Measurements from ENCODE around the gene FUT7. TPM values are rescaled to one million over a fixed set of nuclear protein-coding genes. Genes with fewer than 3 reads are reported as not detected.

Gene FUT7
- total and polyA plus RNA-seq, 2 of the 8 experiments (the other 6 are each of a cell fraction or from before 2014, with no cell fraction given) = not detected

GRCh38 chr9:137067860-137068538 is 36.1 kb upstream of the FUT7 start:
- H2BK20ac ChIP-seq (ENCODE audit: low read length) = no peak overlapping the region
- no peak overlapping the region for H3K56ac ChIP-seq (replicated peaks; ENCODE audit: insufficient read length, low read depth, low read length)
- no peak overlapping the region; a peak in 1 of 4 replicates for H3K4me2 ChIP-seq (ENCODE audit: insufficient read depth in 1 of 2, low read depth in 2 of 2, low read length in 2 of 2)
- no peak overlapping the region; the same call in 1 of the 2 replicates for H3K18ac ChIP-seq (ENCODE audit: extremely low read depth, low read length)
- 0 out of 2 replicates have a peak overlapping the region, but pooled peaks have one; percentile 57 for H4K8ac ChIP-seq (ENCODE audit: extremely low read depth, insufficient read depth, low read length)
- peaks cover 2% of the 10 kb centered on the region; the same call in 1 of the 2 replicates for H3K79me1 ChIP-seq (ENCODE audit: low read depth, low read length)
- no peak overlapping the region for H3K27ac ChIP-seq (ENCODE audit: low read depth, low read length)
- ChIA-PET POLR2A (ENCODE audit: partially characterized antibody) (interaction anchor here (0.7 to 1.8 kb wide), 7 partner anchors 9 to 221 kb away, joined by 3 to 7 read pairs (median 4); partner anchors contain the start of genes FBXW5, MAN1B1, TUBB4B and UAP1L1), CTCF (ENCODE audit: partially characterized antibody) (interaction anchor here (0.5 to 13.5 kb wide), 58 partner anchors 9 to 1573 kb away, joined by 3 to 291 read pairs (median 4); partner anchors contain the start of genes ABCA2, ANAPC2, CYSRT1 and ENTPD2)
- H3K4me3 ChIP-seq (ENCODE audit: extremely low read depth in 1 of 4, insufficient read depth in 2 of 4, low read depth in 3 of 4, low read length in 4 of 4) = no peak overlapping the region
- H4K5ac ChIP-seq (ENCODE audit: insufficient read length, low read depth, low read length) = no peak overlapping the region
- no peak overlapping the region for H2BK5ac ChIP-seq (ENCODE audit: low read depth, low read length)
- no peak overlapping the region for H4K91ac ChIP-seq (replicated peaks; ENCODE audit: insufficient read length, low read length)
- peaks cover 0 to 15% (median 7%) of the 10 kb centered on the region in 4 experiments; a peak in 5 of 7 replicates for H3K27me3 ChIP-seq (replicated peaks in 1 of 4; ENCODE audit: control insufficient read depth in 3 of 4, extremely low read depth in 1 of 4, insufficient read depth in 3 of 4, low read length in 3 of 4)
- peaks cover 0 to 25% (median 18%) of the 10 kb centered on the region in 4 experiments; a peak in 6 of 7 replicates for H3K4me1 ChIP-seq (replicated peaks in 1 of 4; ENCODE audit: control insufficient read depth in 3 of 4, insufficient read depth in 4 of 4, low read length in 3 of 4)
- no peak overlapping the region for H2BK15ac ChIP-seq (ENCODE audit: low read length)
- H3K4ac ChIP-seq (replicated peaks; ENCODE audit: insufficient read length, low read depth, low read length) = peak overlapping the region; percentile 57
- no peak overlapping the region for H3K14ac ChIP-seq (ENCODE audit: insufficient read length)
- H3K23ac ChIP-seq (ENCODE audit: insufficient read length) = no peak overlapping the region
- peak in 1 of 2 experiments; percentile 93 for DNase-seq (ENCODE audit: low read depth in 1 of 2, low spot score in 2 of 2)
- peaks cover 13% of the 10 kb centered on the region for H3K23me2 ChIP-seq (ENCODE audit: low read depth, low read length)
- FAIRE-seq = no peak
- WGBS, 2 experiments (ENCODE audit: extremely low coverage in 1 of 2, insufficient coverage in 1 of 2, insufficient read length in 1 of 2, insufficient replicate concordance in 2 of 2, low coverage in 1 of 2, low lambda C conversion rate in 2 of 2, missing lambda C conversion rate in 1 of 2) = 58% methylated on average over 12 of the region's 12 CpGs; no CpG with 5 or more reads in 1 of the 2 experiments
- no peaks in the 10 kb centered on the region for H3K79me2 ChIP-seq (ENCODE audit: control insufficient read depth in 1 of 2, insufficient read depth in 2 of 2, low read length in 2 of 2)
- peak overlapping the region; percentile 4; the same call in 1 of the 2 replicates for H2BK12ac ChIP-seq (ENCODE audit: low read depth, low read length)
- no peak overlapping the region for H3K9ac ChIP-seq (replicated peaks in 1 of 4; ENCODE audit: extremely low read depth in 1 of 4, low read depth in 3 of 4, low read length in 3 of 4)
- no peaks in the 10 kb centered on the region for H3K36me3 ChIP-seq (ENCODE audit: control insufficient read depth in 2 of 4, insufficient read depth in 4 of 4, low read length in 3 of 4)
- H2AFZ ChIP-seq (ENCODE audit: low read length) = no peak overlapping the region
- no peak overlapping the region for H2AK5ac ChIP-seq (ENCODE audit: low read depth, low read length)
- peaks cover 23 to 25% of the 10 kb centered on the region in 2 experiments for H4K20me1 ChIP-seq (replicated peaks in 1 of 2; ENCODE audit: control insufficient read depth in 1 of 2, insufficient read depth in 2 of 2, low read length in 2 of 2)
- H2BK120ac ChIP-seq (replicated peaks; ENCODE audit: low read depth, low read length) = no peak overlapping the region
- no peaks in the 10 kb centered on the region for H3K9me3 ChIP-seq (ENCODE audit: insufficient read depth in 2 of 2, low read depth in 1 of 2, low read length in 1 of 2)
- peak; percentile 56; the same call in 1 of the 2 replicates for TF ChIP-seq GABPA (IDR thresholded peaks at IDR 0.05; ENCODE audit: borderline replicate concordance, insufficient read depth, low read length)
- 0 out of 4 replicates have a peak, but pooled peaks of 1 of the 2 experiments have one; percentile 15 for TF ChIP-seq HDAC2 (IDR thresholded peaks at IDR 0.05; ENCODE audit: borderline replicate concordance in 1 of 2, low read depth in 2 of 2, low read length in 2 of 2)
- peak in 1 of 2 experiments; percentile 47; a peak in 1 of 4 replicates for TF ChIP-seq SIN3A (conservative IDR thresholded peaks at IDR 0.05 in 1 of 2, IDR thresholded peaks at IDR 0.05 in 1 of 2; ENCODE audit: low read depth in 1 of 2, low read length in 2 of 2)
- no peak for TF ChIP-seq SP2 (IDR thresholded peaks at IDR 0.05; ENCODE audit: low read length)
- peak in 2 of 3 experiments; percentile 84 to 86; a peak in 3 of 4 replicates for TF ChIP-seq CTCF (IDR thresholded peaks at IDR 0.05; ENCODE audit: control extremely low read depth in 1 of 3, insufficient read depth in 1 of 3, low read depth in 1 of 3, low read length in 3 of 3)
- 0 out of 2 replicates have a peak, but pooled peaks have one; percentile 14 for TF ChIP-seq TBP (IDR thresholded peaks at IDR 0.05; ENCODE audit: low read depth, low read length)
- no peak for TF ChIP-seq TAF7 (optimal IDR thresholded peaks at IDR 0.05; ENCODE audit: borderline replicate concordance, low read depth, low read length)
